Mesendoderm (in vitro differentiated cells): ENCODE measurements around the gene RIC1.
"Not testable (repeated sequence)": the region's sequence is repeated elsewhere in the genome, so short reads cannot be mapped to it uniquely, and the experiment has no call there.

Source experiments
- DNase-seq: peaks from one replicate; pipeline ENCODE4 v3.0.0; 2013
- H2AK5ac ChIP-seq: 2 replicates; pipeline ENCODE4 v1.6.1; 2013; ENCODE audit warnings: low read length, inconsistent platforms
- H2BK120ac ChIP-seq: 2 replicates; pipeline ENCODE4 v1.6.1; 2013; ENCODE audit warnings: low read depth, mild to moderate bottlenecking, low read length, moderate library complexity, mixed read lengths
- H2BK15ac ChIP-seq: replicated peaks from 2 replicates; pipeline ENCODE4 v1.6.1; 2013; ENCODE audit warnings: low read depth, mild to moderate bottlenecking, moderate library complexity
- H2BK5ac ChIP-seq: 2 replicates; pipeline ENCODE4 v1.6.1; 2013; ENCODE audit warnings: low read length, inconsistent platforms
- H3K18ac ChIP-seq: 2 replicates; pipeline ENCODE4 v1.6.1; 2013; ENCODE audit warnings: mild to moderate bottlenecking, low read length, mixed read lengths
- H3K23ac ChIP-seq: one replicate; pipeline ENCODE4 v1.6.1; 2013; ENCODE audit warnings: low read length
- H3K27ac ChIP-seq: 2 replicates; pipeline ENCODE4 v1.5.1; 2013; ENCODE audit warnings: low read depth, mild to moderate bottlenecking, inconsistent platforms, low read length, moderate library complexity
- H3K27me3 ChIP-seq: 2 replicates; pipeline ENCODE4 v1.6.1; 2013; ENCODE audit warnings: low read length, control low read depth, mild to moderate bottlenecking, inconsistent platforms; ENCODE audit not compliant: insufficient read depth, poor library complexity
- H3K36me3 ChIP-seq: 2 replicates; pipeline ENCODE4 v1.6.1; 2013; ENCODE audit warnings: low read length, inconsistent platforms; ENCODE audit not compliant: control insufficient read depth, insufficient read depth
- H3K4ac ChIP-seq: one replicate; pipeline ENCODE4 v1.6.1; 2013; ENCODE audit warnings: low read depth, mild to moderate bottlenecking, low read length, moderate library complexity
- H3K4me1 ChIP-seq: 2 replicates; pipeline ENCODE4 v1.6.1; 2013; ENCODE audit warnings: low read depth, low read length, inconsistent platforms; ENCODE audit not compliant: control insufficient read depth
- H3K4me2 ChIP-seq: 2 replicates; pipeline ENCODE4 v1.6.1; 2013; ENCODE audit warnings: low read length
- H3K4me3 ChIP-seq: 2 replicates; pipeline ENCODE4 v1.5.1; 2013; ENCODE audit warnings: mild to moderate bottlenecking, low read length
- H3K56ac ChIP-seq: one replicate; pipeline ENCODE4 v1.6.1; 2013; ENCODE audit warnings: low read length
- H3K79me1 ChIP-seq: 2 replicates; pipeline ENCODE4 v1.6.1; 2013; ENCODE audit warnings: low read length, inconsistent platforms
- H3K79me2 ChIP-seq: 2 replicates; pipeline ENCODE4 v1.6.1; 2013; ENCODE audit warnings: mild to moderate bottlenecking, low read length; ENCODE audit not compliant: control insufficient read depth, insufficient read depth
- H3K9ac ChIP-seq: 2 replicates; pipeline ENCODE4 v1.6.1; 2013; ENCODE audit warnings: low read length, inconsistent platforms
- H4K5ac ChIP-seq: one replicate; pipeline ENCODE4 v1.6.1; 2013; ENCODE audit warnings: low read length
- H4K8ac ChIP-seq: one replicate; pipeline ENCODE4 v1.6.1; 2013; ENCODE audit warnings: low read depth, mild to moderate bottlenecking, control low read depth, low read length, moderate library complexity
- WGBS: extraction: QIAGEN DNeasy Blood & Tissue Kit; methylation state at CpG from one replicate; pipeline ENCODE4 v1.1.7; 2013; ENCODE audit warnings: low lambda C conversion rate, missing lambda C conversion rate; ENCODE audit not compliant: insufficient coverage; ENCODE audit errors: extremely low coverage; 5-methylcytosine and 5-hydroxymethylcytosine counted together

RIC1 gene

GRCh38 chr9:5646116-5646515 lies 17.2 kb downstream of the RIC1 start:
- Histone ChIP-seq H3K4me3 (no peak overlapping the region), H4K8ac (no peak overlapping the region), H3K27me3 (no peaks in the 10 kb centered on the region), H3K79me1 (peaks cover 15% of the 10 kb centered on the region), H3K4ac (no peak overlapping the region), H2BK5ac (no peak overlapping the region), H2BK120ac (no peak overlapping the region), H3K23ac (no peak overlapping the region), H3K4me2 (no peak overlapping the region), H3K27ac (no peak overlapping the region), H2AK5ac (no peak overlapping the region), H3K4me1 (no peaks in the 10 kb centered on the region), H3K56ac (no peak overlapping the region), H2BK15ac (no peak overlapping the region), H3K18ac (no peak overlapping the region), H3K79me2 (peaks cover 52% of the 10 kb centered on the region), H3K36me3 (no peaks in the 10 kb centered on the region), H4K5ac (no peak overlapping the region), H3K9ac (no peak overlapping the region)
- WGBS = no CpG with 5 or more reads among the region's 3 CpGs
- no peak for DNase-seq

- H3K4me1 ChIP-seq = no peaks in the 10 kb centered on the region
These were observed 21.6 kb downstream of the RIC1 start for GRCh38 chr9:5650356-5651105.

GRCh38 chr9:5651246-5651645 lies 22.3 kb downstream of the RIC1 start:
- no peak overlapping the region for H3K4me3 ChIP-seq
- H2BK15ac ChIP-seq = no peak overlapping the region
- no peak overlapping the region for H3K4ac ChIP-seq
- no peak overlapping the region for H4K5ac ChIP-seq
- H2BK5ac ChIP-seq = no peak overlapping the region
- no peak overlapping the region for H3K18ac ChIP-seq
- H3K79me2 ChIP-seq = peaks cover 36% of the 10 kb centered on the region
- no peak overlapping the region for H4K8ac ChIP-seq
- H2AK5ac ChIP-seq = no peak overlapping the region
- H3K27me3 ChIP-seq = no peaks in the 10 kb centered on the region
- H3K4me1 ChIP-seq = no peaks in the 10 kb centered on the region
- H3K79me1 ChIP-seq = peaks cover 7% of the 10 kb centered on the region
- no peak overlapping the region for H3K4me2 ChIP-seq
- H3K56ac ChIP-seq = no peak overlapping the region
- H3K36me3 ChIP-seq = no peaks in the 10 kb centered on the region
- no peak overlapping the region for H3K23ac ChIP-seq
- peak; percentile 18 for DNase-seq
- H2BK120ac ChIP-seq = no peak overlapping the region
- no peak overlapping the region for H3K9ac ChIP-seq
- H3K27ac ChIP-seq = no peak overlapping the region

More at GRCh38 chr9:5650356-5651105, 21.6 kb downstream of the RIC1 start:
- Histone ChIP-seq H2BK120ac (no peak overlapping the region), H2BK15ac (no peak overlapping the region), H3K4me3 (no peak overlapping the region), H4K5ac (no peak overlapping the region), H2BK5ac (no peak overlapping the region), H3K27ac (no peak overlapping the region), H3K79me1 (peaks cover 8% of the 10 kb centered on the region), H3K23ac (no peak overlapping the region), H3K36me3 (no peaks in the 10 kb centered on the region), H2AK5ac (no peak overlapping the region), H3K56ac (no peak overlapping the region), H3K4ac (no peak overlapping the region), H3K79me2 (peaks cover 40% of the 10 kb centered on the region), H3K9ac (no peak overlapping the region), H4K8ac (no peak overlapping the region), H3K4me2 (no peak overlapping the region), H3K27me3 (no peaks in the 10 kb centered on the region), H3K18ac (no peak overlapping the region)
- no CpG with 5 or more reads among the region's 2 CpGs for WGBS
- DNase-seq = peak; percentile 30

- Histone ChIP-seq H4K8ac (no peak overlapping the region), H2BK5ac (no peak overlapping the region), H3K27ac (no peak overlapping the region), H3K4ac (no peak overlapping the region), H3K23ac (no peak overlapping the region), H2BK120ac (no peak overlapping the region), H3K4me3 (no peak overlapping the region), H2AK5ac (no peak overlapping the region), H3K79me2 (peaks cover 30% of the 10 kb centered on the region), H3K36me3 (no peaks in the 10 kb centered on the region), H3K27me3 (no peaks in the 10 kb centered on the region), H3K79me1 (peaks cover 7% of the 10 kb centered on the region), H3K4me1 (no peaks in the 10 kb centered on the region), H3K56ac (no peak overlapping the region), H2BK15ac (no peak overlapping the region), H3K18ac (no peak overlapping the region), H3K9ac (no peak overlapping the region), H4K5ac (no peak overlapping the region), H3K4me2 (no peak overlapping the region)
- no peak for DNase-seq
- WGBS = no CpG with 5 or more reads among the region's 1 CpG
These were observed 23.9 kb downstream of the RIC1 start for GRCh38 chr9:5652821-5653220.

GRCh38 chr9:5662804-5663203 lies 33.9 kb downstream of the RIC1 start:
- not testable (repeated sequence) for H3K18ac ChIP-seq, H3K4me3 ChIP-seq, H2BK15ac ChIP-seq, H2AK5ac ChIP-seq, DNase-seq, H3K79me1 ChIP-seq, H3K23ac ChIP-seq, H3K79me2 ChIP-seq, H4K8ac ChIP-seq, H3K4me2 ChIP-seq, H3K9ac ChIP-seq, H3K27ac ChIP-seq, H2BK5ac ChIP-seq, H3K36me3 ChIP-seq, H3K56ac ChIP-seq, H3K4ac ChIP-seq, H3K27me3 ChIP-seq, H4K5ac ChIP-seq, H2BK120ac ChIP-seq
- peaks cover 11% of the 10 kb centered on the region for H3K4me1 ChIP-seq
- no CpG with 5 or more reads among the region's 1 CpG for WGBS

GRCh38 chr9:5665059-5665458 lies 36.2 kb downstream of the RIC1 start:
- WGBS = no CpG with 5 or more reads among the region's 3 CpGs

More at GRCh38 chr9:5665059-5665458, 36.2 kb downstream of the RIC1 start:
- Histone ChIP-seq H4K5ac (no peak overlapping the region), H3K4me2 (no peak overlapping the region), H2AK5ac (no peak overlapping the region), H3K27ac (no peak overlapping the region), H3K4ac (no peak overlapping the region), H3K18ac (no peak overlapping the region), H2BK120ac (no peak overlapping the region), H3K79me2 (peaks cover 12% of the 10 kb centered on the region), H4K8ac (no peak overlapping the region), H2BK15ac (no peak overlapping the region), H3K79me1 (peaks cover 9% of the 10 kb centered on the region), H3K36me3 (no peaks in the 10 kb centered on the region), H3K4me3 (no peak overlapping the region), H3K23ac (no peak overlapping the region), H2BK5ac (no peak overlapping the region), H3K4me1 (peaks cover 11% of the 10 kb centered on the region), H3K56ac (no peak overlapping the region), H3K27me3 (no peaks in the 10 kb centered on the region), H3K9ac (no peak overlapping the region)
- peak; percentile 18 for DNase-seq
